HG03175 (cell line): ENCODE data around the gene FAM114A2.
"Not testable (repeated sequence)": the region's sequence is repeated elsewhere in the genome, so short reads cannot be mapped to it uniquely, and the experiment has no call there.

ENCODE experiments used
- ATAC-seq: cut with Tn5 transposase; IDR thresholded peaks from one replicate; pipeline ENCODE4 v1.9.1; 2021; ENCODE audit warnings: mild to moderate bottlenecking, moderate library complexity; ENCODE audit not compliant: unreplicated experiment

FAM114A2 gene

DNA sequence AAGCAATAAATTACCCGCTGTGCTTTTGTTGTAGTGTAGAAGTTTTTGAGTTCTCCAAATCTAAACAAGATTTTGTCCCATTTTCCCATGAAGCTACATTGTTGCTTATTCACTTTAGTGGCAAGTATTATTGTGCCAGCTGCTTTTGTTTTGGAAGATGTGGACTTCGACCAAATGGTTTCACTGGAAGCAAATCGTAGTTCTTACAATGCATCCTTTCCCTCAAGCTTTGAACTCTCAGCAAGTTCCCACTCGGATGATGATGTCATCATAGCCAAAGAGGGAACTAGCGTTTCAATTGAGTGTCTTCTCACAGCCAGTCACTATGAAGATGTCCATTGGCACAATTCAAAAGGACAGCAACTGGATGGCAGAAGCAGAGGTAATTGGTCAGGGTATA, 10.9 kb upstream of the FAM114A2 start:
- no peak for ATAC-seq

DNA sequence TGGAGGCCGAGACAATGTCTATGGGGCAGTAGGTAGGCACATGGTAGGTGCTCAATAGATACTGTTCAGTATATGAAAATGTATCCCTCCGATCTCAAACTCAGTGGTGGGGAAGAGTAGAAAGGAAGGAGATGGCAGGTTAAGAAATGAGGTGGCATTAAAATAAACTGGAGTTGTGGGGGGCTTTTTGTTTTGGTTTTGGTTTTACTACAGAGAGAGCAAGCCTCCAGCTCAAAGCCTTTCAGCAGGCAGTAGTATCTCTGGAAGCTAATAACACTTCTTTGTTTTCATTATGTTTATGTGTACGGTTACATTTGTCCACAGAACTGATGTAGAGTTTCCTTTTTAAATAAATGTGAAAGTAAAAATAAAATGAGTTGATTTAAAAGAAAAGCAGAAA, 8.6 kb upstream of the FAM114A2 start:
- ATAC-seq = peak; percentile 50

- ATAC-seq = no peak
Observed at GRCh38 chr5:154046486-154046885, 7.8 kb upstream of the FAM114A2 start.

DNA sequence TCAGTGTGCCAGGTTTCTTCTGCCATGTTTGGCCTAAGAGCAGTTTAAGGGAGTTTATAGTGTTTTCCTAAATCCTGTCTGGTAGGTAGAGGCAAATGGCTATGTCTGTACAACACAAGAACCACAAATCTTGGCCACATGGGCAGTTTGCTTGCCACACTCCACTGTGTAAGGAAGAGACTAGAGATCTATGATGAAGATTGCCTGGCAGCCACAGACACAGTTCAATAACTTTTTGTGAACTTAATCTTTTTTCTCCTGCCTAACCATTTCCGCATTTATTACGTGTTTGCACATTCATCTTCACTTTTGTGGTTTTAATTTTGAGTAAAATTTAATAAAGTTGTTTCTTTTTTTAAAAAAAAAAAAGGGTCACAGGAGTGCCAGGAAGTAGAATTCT, 5.9 kb upstream of the FAM114A2 start:
- ATAC-seq = no peak

DNA sequence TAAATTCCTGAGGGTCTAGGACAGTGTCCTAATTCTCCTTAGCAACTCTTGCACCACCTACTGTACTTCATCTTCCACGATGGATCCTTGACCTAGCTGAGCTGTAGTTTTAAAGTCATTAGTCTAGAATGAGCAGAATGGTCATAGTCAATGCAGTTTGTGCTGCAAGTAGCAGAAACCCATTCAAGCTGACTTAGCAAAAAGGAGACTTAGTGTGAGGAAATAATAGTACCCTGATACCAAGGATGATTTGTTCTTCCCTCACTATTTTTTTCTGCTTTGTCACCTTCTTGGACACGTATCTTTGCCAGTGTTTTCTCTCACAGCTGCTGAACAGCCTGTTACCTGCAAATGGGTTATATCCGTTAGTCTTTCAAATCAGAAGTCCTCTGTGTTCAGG, 5.4 kb upstream of the FAM114A2 start:
- no peak for ATAC-seq

DNA sequence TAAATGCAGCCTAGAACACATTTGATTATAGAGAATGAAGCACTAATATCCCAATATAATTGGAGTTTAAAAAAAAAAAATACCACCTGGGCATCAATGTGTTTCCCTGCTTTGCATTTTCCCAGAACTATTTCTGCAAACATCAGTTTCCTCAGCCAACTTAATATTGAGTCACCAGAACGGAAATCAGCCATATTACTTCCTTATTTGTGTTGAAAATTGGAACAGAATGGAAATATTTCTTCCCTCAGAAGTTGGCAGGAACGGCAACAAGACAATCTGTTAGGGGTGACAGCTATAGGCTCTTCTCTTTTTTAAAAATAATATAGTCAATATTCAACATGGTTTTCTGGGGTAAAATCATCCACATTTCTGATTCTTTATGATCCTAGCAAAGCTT, 4.1 kb upstream of the FAM114A2 start:
- no peak for ATAC-seq

DNA sequence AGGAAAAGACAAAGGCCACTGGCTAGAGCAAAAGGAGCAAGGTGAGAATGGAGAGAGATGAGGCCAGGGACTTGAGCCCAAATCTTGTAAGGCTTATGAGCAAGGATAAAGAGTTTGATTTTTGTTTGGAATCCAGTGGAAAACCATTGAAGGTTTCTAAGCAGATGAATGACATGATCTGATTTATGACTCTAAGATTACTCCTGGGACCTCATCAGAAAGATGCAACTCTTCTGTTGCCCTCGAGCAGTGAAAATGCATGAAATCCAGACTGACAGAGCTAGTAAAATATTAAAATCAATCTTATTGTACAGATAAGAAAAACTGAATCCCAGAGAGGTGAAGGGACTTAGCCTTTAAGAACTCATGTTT, 734 bp upstream of the FAM114A2 start:
- no peak for ATAC-seq

- ATAC-seq = peak; percentile 49
Observed at GRCh38 chr5:154038261-154038706, 426 bp downstream of the FAM114A2 start.

GRCh38 chr5:154034944-154035343, 3.8 kb downstream of the FAM114A2 start:
- no peak for ATAC-seq

DNA sequence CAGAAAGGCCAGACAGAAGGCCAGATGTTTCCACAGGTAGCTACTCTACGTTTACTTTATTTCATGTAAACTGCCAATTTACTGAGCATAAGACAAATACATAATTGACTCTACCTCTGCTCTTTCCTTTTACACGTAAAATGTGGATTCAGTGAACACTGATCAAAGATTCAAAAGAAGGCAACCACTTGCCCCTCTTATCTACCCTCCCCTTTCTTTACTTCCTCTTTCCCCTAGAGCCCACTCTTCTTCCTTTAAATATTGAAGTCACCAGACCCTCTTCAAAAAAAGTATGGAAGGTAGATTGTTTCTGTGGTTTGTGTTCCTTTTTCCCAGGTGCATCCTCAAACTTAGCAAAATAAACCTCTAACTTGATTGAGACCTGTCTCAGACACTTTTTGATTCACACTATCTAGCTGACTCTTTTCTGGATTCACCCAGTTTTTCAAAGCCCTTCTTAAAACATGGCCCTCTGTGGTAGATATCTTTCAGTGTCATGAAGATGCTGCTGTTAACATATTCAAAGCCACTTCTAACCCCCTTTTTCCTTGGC, 6.7 kb downstream of the FAM114A2 start:
- no peak for ATAC-seq

- ATAC-seq = no peak
Observed at GRCh38 chr5:154025951-154026350, 12.8 kb downstream of the FAM114A2 start.

DNA sequence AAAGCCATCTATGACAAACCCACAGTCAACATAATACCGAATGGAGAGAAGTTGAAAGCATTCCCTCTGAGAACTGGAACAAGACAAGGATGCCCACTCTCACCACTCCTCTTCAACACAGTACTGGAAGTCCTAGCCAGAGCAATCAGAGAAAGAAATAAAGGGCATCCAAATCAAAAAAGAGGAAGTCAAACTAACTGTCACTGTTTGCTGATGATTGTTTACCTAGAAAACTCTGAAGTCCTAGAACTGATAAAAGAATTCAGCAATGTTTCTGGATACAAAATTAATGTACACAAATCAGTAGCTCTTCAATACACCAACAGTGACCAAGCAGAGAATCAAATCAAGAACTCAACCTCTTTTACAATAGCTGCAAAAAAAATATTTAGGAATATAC, 19.8 kb downstream of the FAM114A2 start:
- ATAC-seq = not testable (repeated sequence)

GRCh38 chr5:154015071-154015693, 23.5 kb downstream of the FAM114A2 start:
- ATAC-seq = no peak

GRCh38 chr5:154010660-154011059, 28.1 kb downstream of the FAM114A2 start:
- no peak for ATAC-seq

DNA sequence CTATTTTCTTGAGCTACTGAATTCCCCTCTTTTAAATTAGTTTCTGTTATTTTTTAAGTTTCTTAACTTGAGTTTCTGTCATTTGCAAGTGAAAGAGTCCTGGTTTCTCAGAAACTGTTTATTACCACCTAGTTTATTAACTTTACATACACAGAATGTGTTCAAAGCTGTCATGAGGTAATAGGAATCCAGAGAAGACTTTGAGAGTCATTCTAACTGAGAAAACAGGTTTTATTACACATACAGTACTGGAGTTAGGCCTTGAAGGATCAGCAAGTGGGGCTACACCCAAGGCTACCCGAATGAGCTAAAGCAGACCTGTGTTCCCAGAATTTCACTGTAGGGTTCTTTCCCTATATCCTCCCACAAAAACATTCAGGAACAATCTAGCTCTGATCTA, 33.1 kb downstream of the FAM114A2 start:
- ATAC-seq = no peak

GRCh38 chr5:154002511-154003020, 36.1 kb downstream of the FAM114A2 start:
- ATAC-seq = no peak

GRCh38 chr5:154002093-154002492, 36.6 kb downstream of the FAM114A2 start:
- ATAC-seq = no peak

DNA sequence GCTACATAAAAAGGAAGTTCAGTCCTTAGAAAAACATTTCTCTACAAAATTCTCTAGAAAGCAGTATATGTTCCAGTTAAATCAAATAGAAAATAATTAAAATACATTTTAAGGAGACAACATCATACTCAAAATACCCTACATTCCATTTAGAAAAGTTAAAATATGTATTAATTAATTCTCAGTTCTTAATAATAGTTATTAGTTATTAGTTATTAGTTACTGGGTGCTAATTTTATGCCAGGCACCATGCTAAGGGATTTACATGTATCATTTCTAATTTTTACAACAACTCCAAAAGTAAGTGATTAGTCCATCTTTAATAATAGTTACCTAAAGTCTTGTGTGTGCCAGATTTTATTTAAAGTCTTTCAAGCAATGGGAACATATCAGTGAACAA, 38.0 kb downstream of the FAM114A2 start:
- no peak for ATAC-seq

- no peak for ATAC-seq
Observed at GRCh38 chr5:153999995-154000394, 38.7 kb downstream of the FAM114A2 start.

- ATAC-seq = no peak
Observed at GRCh38 chr5:153998768-153999167, 39.9 kb downstream of the FAM114A2 start.

- no peak for ATAC-seq
Observed at GRCh38 chr5:153998010-153998409, 40.7 kb downstream of the FAM114A2 start.

GRCh38 chr5:153991168-153991567, 47.5 kb downstream of the FAM114A2 start:
- no peak for ATAC-seq

- no peak for ATAC-seq
Observed at GRCh38 chr5:153988510-153988909, 50.2 kb downstream of the FAM114A2 start.
